ENCODE results near the gene WDFY2. TPM values are rescaled to one million over a fixed set of nuclear protein-coding genes. Genes with fewer than 3 reads are reported as not detected.
"Not testable (repeated sequence)": the region's sequence is repeated elsewhere in the genome, so short reads cannot be mapped to it uniquely, and the experiment has no call there.

WDFY2 gene
- total and polyA plus RNA-seq, 12 donors: 2.4 to 7.5 (median 5.5) TPM

DNA sequence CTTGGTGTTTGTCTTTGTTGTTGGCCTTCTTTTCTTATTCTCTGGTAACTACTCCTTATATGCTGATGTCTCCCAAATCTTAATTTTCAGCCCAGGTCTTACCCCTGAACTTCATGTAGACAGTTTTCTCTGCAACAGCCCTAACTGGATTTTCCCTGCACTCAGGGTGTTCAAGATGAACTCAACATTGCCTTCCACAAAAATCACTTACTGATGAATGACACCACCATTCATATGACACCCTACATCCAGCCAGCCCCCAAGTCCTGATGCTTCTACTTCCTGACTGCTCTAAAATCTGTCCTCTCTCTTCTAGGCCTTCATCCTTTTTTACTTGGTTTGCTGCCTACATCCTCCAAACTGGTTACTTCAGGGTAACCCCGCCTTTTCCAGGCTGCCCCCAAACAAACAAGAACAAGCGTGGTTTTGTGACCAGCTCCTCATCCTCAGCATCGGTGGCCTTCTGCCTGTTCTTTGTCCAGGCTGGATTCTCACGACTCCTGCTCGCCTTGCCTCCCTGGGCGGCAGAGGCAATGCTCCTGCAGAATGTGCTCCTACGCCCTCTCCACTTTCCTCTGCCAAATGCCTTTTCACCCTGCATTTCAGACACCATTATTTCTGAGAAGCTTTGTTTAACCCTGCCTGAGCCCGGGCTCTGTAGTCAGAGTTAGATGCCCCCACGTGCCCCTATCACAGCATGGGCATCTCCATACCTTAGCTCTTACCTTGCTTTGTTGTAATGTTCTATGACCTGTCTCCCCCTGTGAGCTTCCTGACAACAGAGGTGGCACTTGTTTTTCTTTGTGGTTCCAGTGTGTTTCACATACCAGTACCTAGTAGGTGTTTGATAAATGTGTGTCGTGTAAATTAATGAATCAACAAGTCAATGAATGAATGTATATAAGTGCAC, 61.8 kb downstream of the WDFY2 start:
- Histone ChIP-seq H3K36me3 (no peaks in the 10 kb centered on the region), H3K27me3 (no peaks in the 10 kb centered on the region), H3K27ac (peak overlapping the region in 2 of 10 donors; percentile 22 to 26), H3K4me3 (no peak overlapping the region), H3K4me1 (peaks cover 0 to 43% (median 30%) of the 10 kb centered on the region in 9 donors), H3K9me3 (no peaks in the 10 kb centered on the region)
- intact Hi-C loops (cut with DNase I): no loop called here
- TF ChIP-seq, protein P1, sequence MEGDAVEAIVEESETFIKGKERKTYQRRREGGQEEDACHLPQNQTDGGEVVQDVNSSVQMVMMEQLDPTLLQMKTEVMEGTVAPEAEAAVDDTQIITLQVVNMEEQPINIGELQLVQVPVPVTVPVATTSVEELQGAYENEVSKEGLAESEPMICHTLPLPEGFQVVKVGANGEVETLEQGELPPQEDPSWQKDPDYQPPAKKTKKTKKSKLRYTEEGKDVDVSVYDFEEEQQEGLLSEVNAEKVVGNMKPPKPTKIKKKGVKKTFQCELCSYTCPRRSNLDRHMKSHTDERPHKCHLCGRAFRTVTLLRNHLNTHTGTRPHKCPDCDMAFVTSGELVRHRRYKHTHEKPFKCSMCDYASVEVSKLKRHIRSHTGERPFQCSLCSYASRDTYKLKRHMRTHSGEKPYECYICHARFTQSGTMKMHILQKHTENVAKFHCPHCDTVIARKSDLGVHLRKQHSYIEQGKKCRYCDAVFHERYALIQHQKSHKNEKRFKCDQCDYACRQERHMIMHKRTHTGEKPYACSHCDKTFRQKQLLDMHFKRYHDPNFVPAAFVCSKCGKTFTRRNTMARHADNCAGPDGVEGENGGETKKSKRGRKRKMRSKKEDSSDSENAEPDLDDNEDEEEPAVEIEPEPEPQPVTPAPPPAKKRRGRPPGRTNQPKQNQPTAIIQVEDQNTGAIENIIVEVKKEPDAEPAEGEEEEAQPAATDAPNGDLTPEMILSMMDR (IDR thresholded peaks at IDR 0.05): no peak
- WGBS, 2 donors: 80 to 91% methylated on average over 10 of the region's 10 CpGs
- ATAC-seq (no peak), DNase-seq (no peak)

DNA sequence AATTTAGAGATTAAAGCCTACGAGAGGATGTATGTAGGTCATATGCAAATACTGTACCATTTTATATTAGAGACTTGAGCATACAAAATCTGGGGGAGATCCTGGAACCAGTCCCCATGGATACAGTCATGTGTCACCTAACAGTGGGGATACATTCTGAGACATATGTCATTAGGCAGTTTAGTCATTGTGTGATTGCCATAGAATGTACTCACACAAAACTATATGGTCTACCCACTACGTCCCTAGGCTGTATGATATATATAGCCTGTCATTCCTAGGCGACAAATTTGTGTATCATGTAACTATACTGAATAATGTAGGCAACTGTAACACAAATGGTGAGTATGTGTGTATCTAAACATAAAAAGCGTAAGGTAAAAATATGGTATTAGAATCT, 62.8 kb downstream of the WDFY2 start:
- WGBS, 2 donors: 97 to 98% methylated on average over 4 of the region's 4 CpGs
- DNase-seq: no peak
- ATAC-seq: no peak
- H3K4me3 ChIP-seq: no peak overlapping the region
- TF ChIP-seq, protein P1 (IDR thresholded peaks at IDR 0.05): no peak
- intact Hi-C loops (cut with DNase I): no loop called here
- H3K27ac ChIP-seq: no peak overlapping the region
- H3K4me1 ChIP-seq: peaks cover 0 to 43% (median 30%) of the 10 kb centered on the region in 9 donors
- no peaks in the 10 kb centered on the region for H3K36me3 ChIP-seq
- H3K9me3 ChIP-seq: no peaks in the 10 kb centered on the region
- no peaks in the 10 kb centered on the region for H3K27me3 ChIP-seq

DNA sequence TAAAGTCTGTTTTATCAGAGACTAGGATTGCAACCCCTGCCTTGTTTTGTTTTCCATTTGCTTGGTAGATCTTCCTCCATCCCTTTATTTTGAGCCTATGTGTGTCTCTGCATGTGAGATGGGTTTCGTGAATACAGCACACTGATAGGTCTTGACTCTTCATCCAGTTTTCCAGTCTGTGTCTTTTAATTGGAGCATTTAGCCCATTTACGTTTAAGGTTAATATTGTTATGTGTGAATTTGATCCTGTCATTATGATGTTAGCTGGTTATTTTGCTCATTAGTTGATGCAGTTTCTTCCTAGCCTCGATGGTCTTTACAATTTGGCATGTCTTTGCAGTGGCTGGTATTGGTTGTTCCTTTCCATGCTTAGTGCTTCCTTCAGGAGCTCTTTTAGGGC, 67.9 kb downstream of the WDFY2 start:
- intact Hi-C loops (cut with DNase I); H3K36me3 ChIP-seq; H3K27me3 ChIP-seq; H3K4me1 ChIP-seq; ATAC-seq; H3K4me3 ChIP-seq; H3K27ac ChIP-seq; DNase-seq: not testable (repeated sequence)
- peaks cover 0 to 27% (median 0%) of the 10 kb centered on the region in 11 donors for H3K9me3 ChIP-seq
- 92 to 97% methylated on average over 3 of the region's 3 CpGs for WGBS, 2 donors

DNA sequence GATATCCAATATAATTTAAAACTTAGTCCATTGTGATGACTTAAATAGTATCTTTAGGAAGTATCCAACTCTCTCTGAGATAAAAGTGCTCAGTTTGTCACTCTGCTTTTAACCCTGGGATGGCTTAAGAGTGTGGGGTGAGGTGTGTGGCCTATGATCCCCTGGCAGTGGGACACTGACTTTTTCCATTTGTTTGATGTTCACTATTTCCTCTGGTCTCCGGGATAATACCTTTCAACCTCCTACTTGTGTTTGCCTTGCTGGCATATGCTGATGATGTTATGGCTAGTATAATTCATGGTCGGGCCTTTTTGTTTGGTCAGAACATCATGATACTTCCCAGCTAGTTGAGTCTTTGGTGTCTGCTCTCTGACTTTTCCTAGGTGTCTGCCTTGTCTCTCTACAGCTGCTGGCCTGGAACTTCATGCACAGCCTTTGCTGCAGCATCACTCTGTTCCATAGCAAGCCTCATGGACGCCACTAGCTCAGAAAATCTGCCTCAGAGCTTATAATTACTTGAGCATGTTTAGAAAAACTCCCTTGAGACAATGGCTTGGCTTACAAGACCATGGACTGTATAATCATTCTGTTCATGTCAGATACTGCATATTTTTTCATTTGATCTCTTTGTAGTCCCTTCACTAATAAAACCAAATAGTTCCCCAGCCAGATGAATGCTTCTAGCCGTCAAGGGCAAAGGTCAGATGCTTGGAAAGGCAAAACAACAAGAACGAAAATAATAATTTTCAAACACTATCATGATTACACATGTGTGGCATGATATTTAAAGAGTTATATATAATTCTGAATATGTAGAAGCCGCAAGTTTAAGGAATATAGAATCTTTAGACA, 75.2 kb downstream of the WDFY2 start:
- peaks cover 0 to 25% (median 9%) of the 10 kb centered on the region in 9 donors for H3K4me1 ChIP-seq
- peaks cover 0 to 22% (median 6%) of the 10 kb centered on the region in 11 donors for H3K9me3 ChIP-seq
- H3K36me3 ChIP-seq: peaks cover 0 to 16% (median 0%) of the 10 kb centered on the region in 9 donors
- intact Hi-C loops (cut with DNase I): no loop called here
- DNase-seq: no peak
- WGBS, 2 donors: 62 to 67% methylated on average over 6 of the region's 6 CpGs
- no peak overlapping the region for H3K27ac ChIP-seq
- TF ChIP-seq, protein P1 (IDR thresholded peaks at IDR 0.05): no peak
- no peaks in the 10 kb centered on the region for H3K27me3 ChIP-seq
- H3K4me3 ChIP-seq: no peak overlapping the region
- ATAC-seq: peak in 6 of 8 donors; percentile 34 to 87 (median 63)
